ENCODE data around the gene TLR5.

GRCh38 chr1:223088713-223089240 is 54.3 kb downstream of the TLR5 start:
- no peak for TF ChIP-seq CTCF (IDR thresholded peaks at IDR 0.05)
- no peak for TF ChIP-seq POLR2A (IDR thresholded peaks at IDR 0.05)
